Endothelial cell of umbilical vein (primary cell): Measurements from ENCODE around the gene GRAMD1B. TPM values are rescaled to one million over a fixed set of nuclear protein-coding genes. Genes with fewer than 3 reads are reported as not detected.

Experiments used
- BruUV-seq: library from RNA; stranded (reverse); fragments of 400-500 nt; replicated peaks from 2 replicates; lab custom pipeline; 2021; lab: Mats Ljungman, UMichigan
- CTCF ChIA-PET: fragments of 300-600, 350-600 bp; sonication (Branson Sonifier 250); formaldehyde crosslinking; loops from one replicate; lab custom pipeline; 2021; ENCODE audit warnings: antibody characterized with exemption, inconsistent platforms; lab: Charles Lee
- POLR2A ChIA-PET: fragments of 300-600, 350-600 bp; sonication (Branson Sonifier 250); formaldehyde crosslinking; loops from one replicate; lab custom pipeline; 2021; ENCODE audit warnings: antibody characterized with exemption, inconsistent platforms; lab: Charles Lee
- DNase-seq: peaks from one replicate; pipeline ENCODE4 v3.0.0-alpha.2; 2011; ENCODE audit warnings: low read depth, low spot score
- FAIRE-seq: peaks from 2 replicates; lab custom pipeline; 2011; peaks lifted over from hg19 to GRCh38; lab: Jason Lieb, UNC
- H2AFZ ChIP-seq: 2 replicates; pipeline ENCODE4 v1.6.0; 2012; ENCODE audit warnings: low read depth, low read length, control low read depth, inconsistent platforms
- H3K27ac ChIP-seq: 2 replicates; pipeline ENCODE4 v1.5.1; 2011; ENCODE audit warnings: low read depth, mild to moderate bottlenecking, control low read depth, low read length, moderate library complexity; ENCODE audit not compliant: insufficient read depth
- H3K27me3 ChIP-seq, 2 experiments: 2 replicates each; pipeline versions ENCODE4 v1.6.0 to v1.6.1; 2011; ENCODE audit warnings: low read length in 2 of 2, mixed read lengths in 1 of 2; ENCODE audit not compliant: control insufficient read depth in 2 of 2, insufficient read depth in 2 of 2
- H3K36me3 ChIP-seq, 2 experiments: 2 replicates in 1 of 2; 3 replicates in 1 of 2; pipeline ENCODE4 v1.5.1; 2011; ENCODE audit warnings: low read length in 2 of 2, mild to moderate bottlenecking in 1 of 2, moderate library complexity in 1 of 2; ENCODE audit not compliant: control insufficient read depth in 2 of 2, insufficient read depth in 2 of 2; ENCODE audit errors: extremely low read depth in 1 of 2
- H3K4me1 ChIP-seq: 3 replicates; pipeline ENCODE4 v1.5.1; 2011; ENCODE audit warnings: mild to moderate bottlenecking, low read length; ENCODE audit not compliant: control insufficient read depth, insufficient read depth; ENCODE audit errors: extremely low read depth
- H3K4me2 ChIP-seq: 2 replicates; pipeline ENCODE4 v1.6.1; 2011; ENCODE audit warnings: low read length, control low read depth, mixed read lengths; ENCODE audit not compliant: insufficient read depth
- H3K4me3 ChIP-seq, 3 experiments: fragments of 200-600 bp in 1 of 3; sonication (generic), shearing (Covaris generic) in 1 of 3; replicated peaks in 1 of 3; 2 replicates each; pipeline ENCODE4 v1.5.1; 2011 to 2016; ENCODE audit warnings: control low read depth in 3 of 3, low read length in 3 of 3, mild to moderate bottlenecking in 2 of 3, inconsistent platforms in 1 of 3, low read depth in 1 of 3, moderate library complexity in 1 of 3; ENCODE audit not compliant: insufficient read depth in 1 of 3
- H3K79me2 ChIP-seq: 2 replicates; pipeline ENCODE4 v1.6.0; 2012; ENCODE audit warnings: low read length, inconsistent platforms; ENCODE audit not compliant: control insufficient read depth, insufficient read depth
- H3K9ac ChIP-seq: replicated peaks from 2 replicates; pipeline ENCODE3; 2011; ENCODE audit warnings: low read length, control low read depth; ENCODE audit not compliant: insufficient read depth; ENCODE audit errors: extremely low read depth
- H3K9me1 ChIP-seq: replicated peaks from 3 replicates; pipeline ENCODE4 v1.6.0; 2011; ENCODE audit warnings: mild to moderate bottlenecking, low read length; ENCODE audit not compliant: control insufficient read depth, insufficient read depth; ENCODE audit errors: extremely low read depth
- H3K9me3 ChIP-seq: replicated peaks from 2 replicates; pipeline ENCODE4 v1.5.1; 2012; ENCODE audit warnings: low read length, inconsistent platforms; ENCODE audit not compliant: control insufficient read depth, insufficient read depth
- H4K20me1 ChIP-seq: replicated peaks from 2 replicates; pipeline ENCODE3; 2011; ENCODE audit warnings: mild to moderate bottlenecking, low read length; ENCODE audit not compliant: control insufficient read depth, insufficient read depth; ENCODE audit errors: extremely low read depth
- EZH2 ChIP-seq: IDR thresholded peaks from 2 replicates; pipeline ENCODE4 v1.6.1; 2012; ENCODE audit warnings: borderline replicate concordance, low read depth, mild to moderate bottlenecking, moderate library complexity, low read length, inconsistent platforms; ENCODE audit not compliant: severe bottlenecking
- FOS ChIP-seq: IDR thresholded peaks from 2 replicates; pipeline ENCODE4 v1.6.1; 2011; ENCODE audit warnings: mild to moderate bottlenecking, low read length, moderate library complexity, borderline replicate concordance; ENCODE audit not compliant: insufficient read depth
- GATA2 ChIP-seq: IDR thresholded peaks from 2 replicates; pipeline ENCODE4 v1.7.0; 2011; ENCODE audit warnings: low read depth, mild to moderate bottlenecking, moderate library complexity, mixed read lengths, low read length; ENCODE audit not compliant: insufficient read length, insufficient read depth
- MYC ChIP-seq: IDR thresholded peaks from one replicate; pipeline ENCODE4 v1.6.1; 2011; ENCODE audit warnings: mild to moderate bottlenecking, low read depth, low read length
- POLR2A ChIP-seq: IDR thresholded peaks from 2 replicates; pipeline ENCODE4 v1.6.1; 2012; ENCODE audit warnings: low read depth, mild to moderate bottlenecking, control low read depth, low read length
- dilution Hi-C: fragments of 300-500 bp; cut with MboI; formaldehyde crosslinking; loops from one replicate; pipeline ENCODE4 v1.15.0; 2019; ENCODE audit warnings: low sequenced_read_pairs; ENCODE audit not compliant: extremely low pct_ligation_motif_present
- intact Hi-C: fragments of 100-400 bp; cut with micrococcal nuclease; formaldehyde crosslinking; loops from one replicate; pipeline ENCODE4 v1.10.0; 2022
- polyA plus RNA-seq, 4 experiments: library from polyadenylated mRNA; depleted of rRNA in 3 of 4; stranded (reverse) in 3 of 4; unstranded in 1 of 4; fragments of >200 nt; gene quantifications; 2 replicates each; pipeline versions ENCODE4 v1.2.1 to v1.2.3, GENCODE V29; 2011 to 2012; ENCODE audit warnings: missing spikeins in 1 of 4
- total RNA-seq: library from RNA; stranded (reverse); gene quantifications from 2 replicates; pipeline ENCODE4 v1.2.3, GENCODE V29; 2021
- TF ChIP-seq, protein P1 (sequence below): IDR thresholded peaks from 2 replicates; pipeline ENCODE4 v1.6.1; 2011; ENCODE audit not compliant: insufficient read depth, insufficient read length
- TF ChIP-seq, protein P2 (sequence below), 2 donors: IDR thresholded peaks; 1 replicate in 1 of 2; 2 replicates in 1 of 2; pipeline ENCODE4 v1.5.1; 2011; ENCODE audit warnings: low read length in 2 of 2, mild to moderate bottlenecking in 2 of 2, moderate library complexity in 2 of 2, control low read depth in 1 of 2, inconsistent platforms in 1 of 2, low read depth in 1 of 2; ENCODE audit not compliant: insufficient read depth in 1 of 2; ENCODE audit errors: extremely low read depth in 1 of 2

Gene GRAMD1B
- total and polyA plus RNA-seq, 2 donors (not counting 3 experiments of a cell fraction or from before 2014, with no cell fraction given), result 5.1 to 11.1 TPM

DNA sequence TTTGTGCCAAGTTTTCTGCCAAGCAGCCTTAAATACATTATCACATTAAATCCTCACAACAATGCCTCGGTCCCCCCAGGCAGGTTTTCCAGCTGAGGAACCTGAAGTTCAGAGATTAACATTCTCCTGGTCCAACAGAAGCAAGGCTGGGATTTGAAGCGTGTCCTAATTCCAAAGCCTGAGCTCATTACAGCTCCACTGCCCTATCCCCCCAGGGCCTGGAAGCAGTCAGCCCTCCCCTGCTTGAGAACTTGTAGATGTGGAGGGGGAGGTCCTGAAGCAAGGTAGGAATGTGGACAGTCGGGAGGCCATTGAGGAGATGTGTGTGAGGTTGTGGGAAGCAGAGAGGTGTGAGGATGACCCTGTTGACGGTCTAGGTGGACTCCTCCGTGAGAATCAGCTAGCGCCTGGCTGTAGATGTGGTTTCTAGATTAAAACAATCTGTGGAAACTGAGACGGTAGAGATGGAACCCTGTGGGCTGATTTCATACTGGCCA lies 8.1 kb downstream of the GRAMD1B start:
- intact Hi-C loops, result no loop called here
- Histone ChIP-seq H3K4me2 (no peak overlapping the region), H3K9me3 (no peaks in the 10 kb centered on the region), H3K36me3 (no peaks in the 10 kb centered on the region), H3K4me1 (no peaks in the 10 kb centered on the region), H3K9ac (no peak overlapping the region), H3K27me3 (no peaks in the 10 kb centered on the region), H3K4me3 (no peak overlapping the region), H3K79me2 (no peaks in the 10 kb centered on the region), H2AFZ (no peak overlapping the region), H3K9me1 (no peaks in the 10 kb centered on the region), H4K20me1 (no peaks in the 10 kb centered on the region), H3K27ac (no peak overlapping the region)
- no peak for DNase-seq
- no peak for TF ChIP-seq EZH2
- no peak for TF ChIP-seq POLR2A
- no TSS peak for BruUV-seq
- dilution Hi-C loops, result no loop called here
- FAIRE-seq, result no peak
- CTCF ChIA-PET, result interaction anchor here (0.9 to 3.5 kb wide), 5 partner anchors 16 to 335 kb away, joined by 3 to 19 read pairs (median 3); no protein-coding TSS in a partner anchor
- POLR2A ChIA-PET, result no interaction called here

DNA sequence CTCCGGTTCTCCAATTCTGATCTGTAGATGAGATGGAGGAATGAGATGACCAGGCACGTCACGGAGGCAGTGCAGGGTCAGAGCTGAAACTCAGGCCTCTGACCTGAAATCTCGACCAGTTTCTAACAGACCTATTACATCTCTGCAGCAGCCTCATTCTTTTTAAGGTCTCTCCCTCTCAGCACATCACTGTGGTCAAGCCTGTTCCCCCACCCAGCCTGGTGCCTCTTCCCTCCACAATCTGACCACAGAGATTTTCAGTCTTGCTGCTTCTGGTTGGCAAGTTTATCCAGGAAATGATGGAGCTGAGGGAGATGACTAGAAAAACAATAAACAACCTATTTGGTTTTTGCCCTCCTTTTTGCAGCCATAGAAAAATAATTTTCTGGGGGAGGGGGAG lies 9.5 kb downstream of the GRAMD1B start:
- Histone ChIP-seq H3K4me1 (no peaks in the 10 kb centered on the region), H3K27ac (no peak overlapping the region), H3K9me3 (no peaks in the 10 kb centered on the region), H3K9me1 (no peaks in the 10 kb centered on the region), H3K4me3 (no peak overlapping the region), H3K4me2 (no peak overlapping the region), H3K27me3 (no peaks in the 10 kb centered on the region), H3K9ac (no peak overlapping the region), H3K36me3 (no peaks in the 10 kb centered on the region), H4K20me1 (no peaks in the 10 kb centered on the region), H3K79me2 (no peaks in the 10 kb centered on the region), H2AFZ (no peak overlapping the region)
- intact Hi-C loops (no loop called here), dilution Hi-C loops (no loop called here)
- DNase-seq (no peak), FAIRE-seq (no peak)
- TF ChIP-seq GATA2, result no peak
- TF ChIP-seq MYC, result no peak
- TF ChIP-seq FOS, result no peak
- TF ChIP-seq, protein P1, sequence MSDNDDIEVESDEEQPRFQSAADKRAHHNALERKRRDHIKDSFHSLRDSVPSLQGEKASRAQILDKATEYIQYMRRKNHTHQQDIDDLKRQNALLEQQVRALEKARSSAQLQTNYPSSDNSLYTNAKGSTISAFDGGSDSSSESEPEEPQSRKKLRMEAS, result no peak
- TF ChIP-seq, protein P2, sequence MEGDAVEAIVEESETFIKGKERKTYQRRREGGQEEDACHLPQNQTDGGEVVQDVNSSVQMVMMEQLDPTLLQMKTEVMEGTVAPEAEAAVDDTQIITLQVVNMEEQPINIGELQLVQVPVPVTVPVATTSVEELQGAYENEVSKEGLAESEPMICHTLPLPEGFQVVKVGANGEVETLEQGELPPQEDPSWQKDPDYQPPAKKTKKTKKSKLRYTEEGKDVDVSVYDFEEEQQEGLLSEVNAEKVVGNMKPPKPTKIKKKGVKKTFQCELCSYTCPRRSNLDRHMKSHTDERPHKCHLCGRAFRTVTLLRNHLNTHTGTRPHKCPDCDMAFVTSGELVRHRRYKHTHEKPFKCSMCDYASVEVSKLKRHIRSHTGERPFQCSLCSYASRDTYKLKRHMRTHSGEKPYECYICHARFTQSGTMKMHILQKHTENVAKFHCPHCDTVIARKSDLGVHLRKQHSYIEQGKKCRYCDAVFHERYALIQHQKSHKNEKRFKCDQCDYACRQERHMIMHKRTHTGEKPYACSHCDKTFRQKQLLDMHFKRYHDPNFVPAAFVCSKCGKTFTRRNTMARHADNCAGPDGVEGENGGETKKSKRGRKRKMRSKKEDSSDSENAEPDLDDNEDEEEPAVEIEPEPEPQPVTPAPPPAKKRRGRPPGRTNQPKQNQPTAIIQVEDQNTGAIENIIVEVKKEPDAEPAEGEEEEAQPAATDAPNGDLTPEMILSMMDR (IDR thresholded peaks at IDR 0.05; ENCODE audit: extremely low read depth in 1 of 2, insufficient read depth in 1 of 2, low read depth in 1 of 2, low read length in 2 of 2), result no peak
- CTCF ChIA-PET, result interaction anchor here (0.6 to 3.5 kb wide), 4 partner anchors 32 to 449 kb away, joined by 3 to 19 read pairs (median 3); no protein-coding TSS in a partner anchor
- POLR2A ChIA-PET, result no interaction called here
- no TSS peak for BruUV-seq
